ENCODE data around the gene RPA4.

- TF ChIP-seq, protein P1, sequence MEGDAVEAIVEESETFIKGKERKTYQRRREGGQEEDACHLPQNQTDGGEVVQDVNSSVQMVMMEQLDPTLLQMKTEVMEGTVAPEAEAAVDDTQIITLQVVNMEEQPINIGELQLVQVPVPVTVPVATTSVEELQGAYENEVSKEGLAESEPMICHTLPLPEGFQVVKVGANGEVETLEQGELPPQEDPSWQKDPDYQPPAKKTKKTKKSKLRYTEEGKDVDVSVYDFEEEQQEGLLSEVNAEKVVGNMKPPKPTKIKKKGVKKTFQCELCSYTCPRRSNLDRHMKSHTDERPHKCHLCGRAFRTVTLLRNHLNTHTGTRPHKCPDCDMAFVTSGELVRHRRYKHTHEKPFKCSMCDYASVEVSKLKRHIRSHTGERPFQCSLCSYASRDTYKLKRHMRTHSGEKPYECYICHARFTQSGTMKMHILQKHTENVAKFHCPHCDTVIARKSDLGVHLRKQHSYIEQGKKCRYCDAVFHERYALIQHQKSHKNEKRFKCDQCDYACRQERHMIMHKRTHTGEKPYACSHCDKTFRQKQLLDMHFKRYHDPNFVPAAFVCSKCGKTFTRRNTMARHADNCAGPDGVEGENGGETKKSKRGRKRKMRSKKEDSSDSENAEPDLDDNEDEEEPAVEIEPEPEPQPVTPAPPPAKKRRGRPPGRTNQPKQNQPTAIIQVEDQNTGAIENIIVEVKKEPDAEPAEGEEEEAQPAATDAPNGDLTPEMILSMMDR (IDR thresholded peaks at IDR 0.05; ENCODE audit: low read depth, low read length, poor library complexity, severe bottlenecking), result no peak
- TF ChIP-seq EZH2phosphoT487 (IDR thresholded peaks at IDR 0.05; ENCODE audit: borderline replicate concordance, low read length), result no peak
Observed at GRCh38 chrX:96907516-96908272, 24.0 kb downstream of the RPA4 start.

Measured in DOHH2 (cell line).